Large intestine (tissue), 3 donors: ENCODE measurements around the gene AKAP13. TPM values are rescaled to one million over a fixed set of nuclear protein-coding genes. Genes with fewer than 3 reads are reported as not detected.

Source experiments
- DNase-seq, 2 donors: peaks; one replicate each; pipeline versions ENCODE4 v3.0.0 to v3.0.0-alpha.2; 2013
- H3K27ac ChIP-seq: one replicate; pipeline ENCODE4 v1.5.1; 2013; ENCODE audit warnings: low read length
- H3K27me3 ChIP-seq: 2 replicates; pipeline ENCODE4 v1.6.1; 2013; ENCODE audit warnings: low read length; ENCODE audit not compliant: control insufficient read depth, insufficient read depth
- H3K36me3 ChIP-seq: 2 replicates; pipeline ENCODE4 v1.6.1; 2013; ENCODE audit warnings: low read length; ENCODE audit not compliant: control insufficient read depth, insufficient read depth
- H3K4me1 ChIP-seq: one replicate; pipeline ENCODE4 v1.6.1; 2013; ENCODE audit warnings: low read length; ENCODE audit not compliant: control insufficient read depth, insufficient read depth
- H3K4me3 ChIP-seq: one replicate; pipeline ENCODE4 v1.5.1; 2013; ENCODE audit warnings: low read length
- H3K9me3 ChIP-seq: one replicate; pipeline ENCODE4 v1.6.1; 2013; ENCODE audit warnings: mild to moderate bottlenecking, low read depth, low read length, moderate library complexity; ENCODE audit not compliant: control insufficient read depth
- WGBS: methylation state at CpG from one replicate; pipeline ENCODE4 v1.1.5; 2013; ENCODE audit warnings: low lambda C conversion rate; ENCODE audit not compliant: insufficient coverage; 5-methylcytosine and 5-hydroxymethylcytosine counted together
- polyA plus RNA-seq: library from polyadenylated mRNA; unstranded; fragments of 120-200 nt; gene quantifications from one replicate; pipeline ENCODE4 v1.2.1, GENCODE V29; 2013

Gene AKAP13
- polyA plus RNA-seq, 1 donor, result 68.9 TPM

DNA sequence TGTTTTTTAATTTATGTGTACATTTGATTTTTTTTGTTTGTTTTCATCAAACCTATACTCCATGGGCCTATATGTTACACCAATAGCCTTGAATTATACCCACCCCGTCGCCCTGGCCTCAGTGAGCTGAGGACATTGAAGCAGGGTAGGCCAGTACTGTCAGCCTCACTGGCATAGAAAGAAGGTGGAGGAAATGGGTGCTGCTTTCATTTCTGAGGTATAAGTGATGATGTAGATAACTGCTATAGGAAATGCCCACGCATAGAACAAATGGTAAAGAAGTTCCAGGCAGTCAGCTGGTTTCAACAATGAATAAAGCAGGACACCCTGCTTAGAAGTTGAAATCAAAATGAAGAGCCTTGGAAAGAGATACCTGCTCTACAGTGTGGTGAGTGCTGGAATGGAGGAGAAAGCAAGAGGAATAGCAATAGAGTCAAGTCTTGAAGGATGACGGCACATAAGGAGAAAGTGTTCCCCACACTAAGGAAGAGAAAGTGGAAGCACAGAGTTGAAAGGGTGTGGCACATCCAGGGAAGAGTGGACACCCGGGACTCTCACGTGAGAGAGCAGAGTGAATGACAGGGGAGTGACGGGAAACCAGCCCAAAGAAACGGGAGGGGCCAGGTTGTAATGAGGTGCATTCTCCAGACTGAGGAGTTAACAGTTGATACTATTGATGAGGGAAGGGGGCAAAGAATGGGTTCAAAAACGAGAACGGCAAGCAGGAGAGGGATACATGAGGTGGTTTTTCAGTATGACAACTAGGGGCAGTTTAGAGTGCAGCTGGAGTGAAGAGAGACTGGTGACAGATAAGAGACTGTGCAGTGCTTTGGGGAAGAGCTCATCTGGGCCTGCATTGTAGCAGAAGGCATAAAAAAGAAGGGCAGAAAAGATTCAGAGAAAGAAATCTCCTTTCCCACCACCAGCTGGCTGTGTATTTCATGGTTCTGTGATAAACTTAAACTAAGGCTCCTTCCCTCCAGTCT, 343.9 kb downstream of the AKAP13 start:
- DNase-seq, result peak in 1 of 2 donors; percentile 31
- H3K9me3 ChIP-seq, result no peaks in the 10 kb centered on the region
- no peak overlapping the region for H3K27ac ChIP-seq
- peaks cover 19% of the 10 kb centered on the region for H3K4me1 ChIP-seq
- no peaks in the 10 kb centered on the region for H3K27me3 ChIP-seq
- H3K4me3 ChIP-seq, result no peak overlapping the region
- 78% methylated on average over 2 of the region's 10 CpGs for WGBS
- H3K36me3 ChIP-seq, result peaks cover 77% of the 10 kb centered on the region

DNA sequence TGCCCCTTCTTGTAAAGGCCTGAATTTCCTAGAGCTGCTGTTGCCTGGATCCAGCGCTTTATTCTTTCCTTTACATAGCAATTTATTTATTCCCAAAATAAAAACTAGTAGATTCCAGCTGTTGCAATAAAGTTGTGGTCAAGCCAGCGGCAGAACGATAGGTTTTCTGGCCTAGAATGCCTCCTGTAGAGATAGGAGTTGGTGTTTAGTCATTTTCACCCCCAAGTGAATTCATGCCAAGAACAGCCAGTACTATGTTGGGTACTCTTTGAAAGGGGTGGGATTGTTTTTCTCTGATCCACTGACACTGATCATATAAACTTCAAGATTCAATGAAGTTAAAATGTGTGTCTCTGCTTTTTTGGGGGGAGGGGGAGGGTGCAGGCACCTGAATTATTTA, 344.6 kb downstream of the AKAP13 start:
- Histone ChIP-seq H3K27me3 (no peaks in the 10 kb centered on the region), H3K9me3 (no peaks in the 10 kb centered on the region), H3K27ac (no peak overlapping the region), H3K36me3 (peaks cover 73% of the 10 kb centered on the region), H3K4me3 (no peak overlapping the region), H3K4me1 (peaks cover 19% of the 10 kb centered on the region)
- 100% methylated on average over 1 of the region's 3 CpGs for WGBS
- DNase-seq, result no peak

DNA sequence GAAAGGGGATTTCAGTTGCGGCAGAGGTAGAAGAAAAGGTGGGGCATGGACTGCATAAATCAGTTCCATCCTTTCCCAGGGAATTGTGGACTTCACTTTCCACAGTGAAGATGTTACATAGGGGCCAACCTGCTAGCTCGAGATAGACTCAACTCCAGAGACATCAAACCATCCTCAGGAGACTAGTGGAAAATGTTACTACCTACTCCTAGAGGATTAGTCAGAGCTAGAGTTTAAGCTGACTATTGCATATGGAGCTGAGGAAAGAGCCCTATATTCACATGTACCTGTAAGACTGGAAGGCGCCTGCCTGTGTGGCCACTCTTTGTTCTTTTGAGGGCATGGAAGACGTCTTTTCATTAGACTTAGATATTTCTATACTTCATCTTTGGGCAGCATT, 345.2 kb downstream of the AKAP13 start:
- Histone ChIP-seq H3K36me3 (peaks cover 72% of the 10 kb centered on the region), H3K9me3 (no peaks in the 10 kb centered on the region), H3K27ac (no peak overlapping the region), H3K4me3 (no peak overlapping the region), H3K27me3 (no peaks in the 10 kb centered on the region), H3K4me1 (peaks cover 19% of the 10 kb centered on the region)
- 100% methylated on average over 2 of the region's 4 CpGs for WGBS
- DNase-seq, result no peak

DNA sequence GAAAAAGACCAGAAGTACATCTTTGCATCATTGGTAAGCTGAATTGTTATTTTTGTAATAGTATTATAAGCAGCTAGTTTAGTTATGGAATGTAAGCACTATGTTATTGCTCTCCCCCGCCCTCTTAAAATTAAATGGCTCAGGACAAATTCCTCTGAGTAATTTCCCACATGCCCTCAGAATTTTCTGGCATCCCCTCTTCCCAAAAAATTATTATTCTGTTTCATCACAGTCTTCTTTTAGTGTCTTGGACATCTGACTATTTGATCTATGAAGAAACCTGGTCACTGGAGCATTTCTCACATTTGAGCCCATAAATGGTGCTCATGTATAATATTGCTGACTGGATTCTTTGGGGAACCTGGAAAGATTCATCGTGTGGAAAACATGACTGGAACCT, 346.1 kb downstream of the AKAP13 start:
- Histone ChIP-seq H3K9me3 (no peaks in the 10 kb centered on the region), H3K36me3 (peaks cover 75% of the 10 kb centered on the region), H3K4me3 (no peak overlapping the region), H3K27ac (peak overlapping the region; percentile 83), H3K27me3 (no peaks in the 10 kb centered on the region), H3K4me1 (peaks cover 19% of the 10 kb centered on the region)
- DNase-seq, result no peak
- 80% methylated on average over 1 of the region's 2 CpGs for WGBS

DNA sequence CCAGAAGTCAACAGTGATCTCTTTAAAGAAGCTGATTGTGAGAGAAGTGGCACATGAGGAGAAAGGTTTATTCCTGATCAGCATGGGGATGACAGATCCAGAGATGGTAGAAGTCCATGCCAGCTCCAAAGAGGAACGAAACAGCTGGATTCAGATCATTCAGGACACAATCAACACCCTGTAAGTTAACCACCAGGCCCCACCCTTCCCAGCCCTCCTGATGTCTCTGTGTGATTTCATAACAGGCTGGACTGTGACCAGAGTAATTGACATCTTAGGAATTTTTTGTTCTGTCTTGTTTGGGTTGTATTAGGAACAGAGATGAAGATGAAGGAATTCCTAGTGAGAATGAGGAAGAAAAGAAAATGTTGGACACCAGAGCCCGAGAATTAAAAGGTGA, 346.7 kb downstream of the AKAP13 start:
- no CpG with 5 or more reads among the region's 2 CpGs for WGBS
- H3K27me3 ChIP-seq, result no peaks in the 10 kb centered on the region
- H3K36me3 ChIP-seq, result peaks cover 77% of the 10 kb centered on the region
- H3K4me3 ChIP-seq, result no peak overlapping the region
- peak overlapping the region; percentile 83 for H3K27ac ChIP-seq
- peaks cover 19% of the 10 kb centered on the region for H3K4me1 ChIP-seq
- no peaks in the 10 kb centered on the region for H3K9me3 ChIP-seq
- peak; percentile 62 to 82 for DNase-seq

DNA sequence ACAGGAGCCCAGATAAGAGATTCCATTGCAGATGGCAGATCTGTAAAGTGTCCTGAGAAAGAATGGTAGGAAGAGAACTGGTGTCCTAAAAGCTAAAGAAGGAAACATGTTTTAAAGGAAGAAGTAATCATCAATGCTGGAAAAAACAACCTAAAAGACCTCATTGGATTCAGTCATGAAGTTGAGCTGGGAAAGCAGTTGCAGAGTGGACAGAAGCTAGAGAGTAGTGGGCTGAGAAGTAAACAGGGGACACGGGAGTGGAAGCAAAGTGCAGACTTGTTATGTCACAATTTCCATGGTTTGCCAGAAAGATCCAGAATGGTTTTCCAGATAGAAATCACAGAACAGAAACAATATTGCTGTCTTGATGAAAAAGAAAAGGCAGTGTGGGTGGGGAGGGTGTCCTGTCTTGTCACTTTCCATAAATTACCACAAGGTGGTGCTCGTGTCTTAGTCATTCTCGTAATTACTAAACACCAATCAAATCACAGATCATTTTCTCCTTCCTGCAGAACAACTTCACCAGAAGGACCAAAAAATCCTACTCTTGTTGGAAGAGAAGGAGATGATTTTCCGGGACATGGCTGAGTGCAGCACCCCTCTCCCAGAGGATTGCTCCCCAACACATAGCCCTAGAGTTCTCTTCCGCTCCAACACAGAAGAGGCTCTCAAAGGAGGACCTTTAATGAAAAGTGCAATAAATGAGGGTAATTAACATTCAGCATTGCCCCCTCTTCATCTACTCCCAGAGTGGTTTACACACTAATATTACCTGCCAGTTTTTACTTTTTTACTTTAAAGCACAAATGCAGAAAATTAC, 349.8 kb downstream of the AKAP13 start:
- no peak overlapping the region for H3K4me3 ChIP-seq
- peak; percentile 48 to 64 for DNase-seq
- peaks cover 15% of the 10 kb centered on the region for H3K4me1 ChIP-seq
- no peak overlapping the region for H3K27ac ChIP-seq
- no peaks in the 10 kb centered on the region for H3K27me3 ChIP-seq
- 33% methylated on average over 2 of the region's 5 CpGs for WGBS
- H3K9me3 ChIP-seq, result peaks cover 11% of the 10 kb centered on the region
- H3K36me3 ChIP-seq, result peaks cover 76% of the 10 kb centered on the region

DNA sequence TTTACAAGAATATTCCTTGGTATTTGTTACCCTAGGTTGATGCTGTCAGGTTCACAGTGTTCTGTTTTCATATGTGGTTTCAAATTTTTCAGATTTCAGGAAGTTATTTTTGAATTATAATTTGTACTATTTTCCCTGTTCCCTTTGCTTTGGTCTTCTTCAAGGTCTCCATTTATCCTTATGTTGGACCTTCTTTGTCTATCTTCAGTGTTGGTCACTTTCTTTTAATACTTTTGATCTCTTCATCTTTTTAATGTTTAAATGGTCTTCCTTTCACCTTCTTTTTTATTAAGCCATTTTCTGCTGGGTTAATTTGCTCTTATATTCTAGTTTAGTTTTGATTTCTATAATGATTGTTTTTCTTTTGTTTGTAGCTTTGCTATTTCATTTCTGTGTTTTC, 353.0 kb downstream of the AKAP13 start:
- peaks cover 73% of the 10 kb centered on the region for H3K36me3 ChIP-seq
- H3K27me3 ChIP-seq, result no peaks in the 10 kb centered on the region
- H3K9me3 ChIP-seq, result peaks cover 11% of the 10 kb centered on the region
- no peak overlapping the region for H3K27ac ChIP-seq
- no peak overlapping the region for H3K4me3 ChIP-seq
- H3K4me1 ChIP-seq, result no peaks in the 10 kb centered on the region
- DNase-seq, result no peak

DNA sequence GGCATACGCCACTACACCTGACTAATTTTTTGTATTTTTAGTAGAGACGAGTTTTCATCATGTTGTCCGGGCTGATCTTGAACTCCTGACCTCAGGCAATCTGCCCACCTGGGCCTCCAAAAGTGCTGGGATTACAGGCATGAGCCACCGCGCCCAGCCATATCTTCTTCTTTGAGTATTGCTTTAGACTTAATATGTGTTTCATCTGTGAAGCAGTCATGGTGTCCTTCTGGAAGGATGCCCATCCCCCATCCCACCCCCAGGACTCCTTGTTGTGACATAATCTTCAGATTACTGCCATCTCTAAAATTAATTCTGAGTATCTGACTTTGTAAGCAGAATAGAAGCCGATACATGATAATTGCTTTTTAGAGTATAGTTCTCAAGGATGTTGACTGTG, 356.7 kb downstream of the AKAP13 start:
- DNase-seq, result no peak
- no peaks in the 10 kb centered on the region for H3K4me1 ChIP-seq
- H3K27ac ChIP-seq, result no peak overlapping the region
- peaks cover 64% of the 10 kb centered on the region for H3K36me3 ChIP-seq
- no peaks in the 10 kb centered on the region for H3K27me3 ChIP-seq
- no peak overlapping the region for H3K4me3 ChIP-seq
- WGBS, result 90% methylated on average over 1 of the region's 6 CpGs
- peaks cover 11% of the 10 kb centered on the region for H3K9me3 ChIP-seq

DNA sequence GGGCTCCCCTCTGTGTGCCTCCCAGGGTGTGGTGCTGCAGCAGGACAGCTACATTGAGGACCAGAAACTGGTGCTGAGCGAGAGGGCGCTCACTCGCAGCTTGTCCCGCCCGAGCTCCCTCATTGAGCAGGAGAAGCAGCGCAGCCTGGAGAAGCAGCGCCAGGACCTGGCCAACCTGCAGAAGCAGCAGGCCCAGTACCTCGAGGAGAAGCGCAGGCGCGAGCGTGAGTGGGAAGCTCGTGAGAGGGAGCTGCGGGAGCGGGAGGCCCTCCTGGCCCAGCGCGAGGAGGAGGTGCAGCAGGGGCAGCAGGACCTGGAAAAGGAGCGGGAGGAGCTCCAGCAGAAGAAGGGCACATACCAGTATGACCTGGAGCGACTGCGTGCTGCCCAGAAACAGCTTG, 360.6 kb downstream of the AKAP13 start:
- Histone ChIP-seq H3K4me1 (no peaks in the 10 kb centered on the region), H3K27me3 (no peaks in the 10 kb centered on the region), H3K9me3 (no peaks in the 10 kb centered on the region), H3K27ac (no peak overlapping the region), H3K36me3 (peaks cover 77% of the 10 kb centered on the region), H3K4me3 (no peak overlapping the region)
- WGBS, result no CpG with 5 or more reads among the region's 20 CpGs
- no peak for DNase-seq

DNA sequence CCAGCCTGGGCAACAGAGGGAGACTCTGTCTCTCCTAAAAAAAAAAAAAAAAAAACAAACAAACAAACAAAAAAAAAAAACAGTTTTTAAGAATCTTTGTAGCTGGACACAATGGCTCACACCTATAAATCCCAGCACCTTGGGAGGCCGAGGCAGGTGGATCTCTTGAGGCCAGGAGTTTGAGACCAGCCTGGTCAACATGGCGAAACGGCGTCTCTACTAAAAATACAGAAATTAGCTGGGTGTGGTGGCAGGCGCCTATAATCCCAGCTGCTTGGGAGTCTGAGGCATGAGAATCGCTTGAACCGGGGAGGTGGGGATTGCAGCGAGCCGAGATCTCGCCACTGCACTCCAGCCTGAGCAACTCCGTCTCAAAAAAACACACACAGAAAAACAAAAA, 361.3 kb downstream of the AKAP13 start:
- Histone ChIP-seq H3K4me3 (no peak overlapping the region), H3K9me3 (no peaks in the 10 kb centered on the region), H3K36me3 (peaks cover 76% of the 10 kb centered on the region), H3K4me1 (no peaks in the 10 kb centered on the region), H3K27me3 (no peaks in the 10 kb centered on the region), H3K27ac (no peak overlapping the region)
- no peak for DNase-seq
- WGBS, result no CpG with 5 or more reads among the region's 11 CpGs
